Ascending aorta (tissue), 2 donors: ENCODE results near the gene CCR3. TPM values are rescaled to one million over a fixed set of nuclear protein-coding genes. Genes with fewer than 3 reads are reported as not detected.

Experiments used
- DNase-seq, 2 donors: peaks; one replicate each; pipeline ENCODE4 v3.0.0-alpha.2; 2019; ENCODE audit warnings: low spot score in 2 of 2
- H3K27ac ChIP-seq, 2 donors: fragments of 200-600 bp; sonication (generic); one replicate each; pipeline ENCODE4 v1.5.1; 2016 to 2017; ENCODE audit warnings: mild to moderate bottlenecking in 1 of 2
- H3K27me3 ChIP-seq: fragments of 200-600 bp; sonication (generic); one replicate; pipeline ENCODE4 v1.5.1; 2017
- H3K36me3 ChIP-seq, 2 donors: fragments of 200-600 bp; sonication (generic); one replicate each; pipeline ENCODE4 v1.5.1; 2016
- H3K4me1 ChIP-seq, 2 donors: fragments of 200-600 bp; sonication (generic); one replicate each; pipeline ENCODE4 v1.5.1; 2016 to 2017; ENCODE audit warnings: mild to moderate bottlenecking in 1 of 2
- H3K4me3 ChIP-seq, 2 donors: fragments of 200-600 bp; sonication (generic); one replicate each; pipeline ENCODE4 v1.5.1; 2016 to 2017; ENCODE audit warnings: mild to moderate bottlenecking in 1 of 2
- H3K9me3 ChIP-seq, 2 donors: fragments of 200-600 bp; sonication (generic); one replicate each; pipeline ENCODE4 v1.5.1; 2016
- CTCF ChIP-seq, 3 experiments: fragments of 200-600 bp in 2 of 3; fragments of 450-650 bp in 1 of 3; sonication (generic) in 2 of 3; IDR thresholded peaks; one replicate each; pipeline ENCODE4 v1.5.1; 2016 to 2019; ENCODE audit warnings: antibody characterized with exemption in 3 of 3, mild to moderate bottlenecking in 1 of 3, moderate library complexity in 1 of 3
- intact Hi-C: fragments of 100-400 bp; cut with DNase I; formaldehyde crosslinking; loops from one replicate; pipeline ENCODE4 v1.15.1; 2023
- total RNA-seq: library from RNA; depleted of rRNA; stranded (reverse); fragments of >200 nt; gene quantifications from one replicate; pipeline ENCODE4 v1.1.0, GENCODE V29; 2016

The CCR3 gene
- total RNA-seq, 1 donor from 2014 or later, result not detected

- no peak for DNase-seq
- no peak overlapping the region for H3K4me3 ChIP-seq
- H3K9me3 ChIP-seq, result no peaks in the 10 kb centered on the region
- TF ChIP-seq CTCF (IDR thresholded peaks at IDR 0.05), result no peak
- intact Hi-C loops, result no loop called here
- H3K27ac ChIP-seq, result no peak overlapping the region
- H3K27me3 ChIP-seq, result no peaks in the 10 kb centered on the region
- H3K36me3 ChIP-seq, result no peaks in the 10 kb centered on the region
- H3K4me1 ChIP-seq, result no peaks in the 10 kb centered on the region
Observed at GRCh38 chr3:46221938-46222337, 20.3 kb upstream of the CCR3 start.

GRCh38 chr3:46222435-46223161, 19.7 kb upstream of the CCR3 start:
- Histone ChIP-seq H3K36me3 (no peaks in the 10 kb centered on the region), H3K27me3 (no peaks in the 10 kb centered on the region), H3K4me3 (no peak overlapping the region), H3K4me1 (no peaks in the 10 kb centered on the region), H3K27ac (no peak overlapping the region), H3K9me3 (no peaks in the 10 kb centered on the region)
- TF ChIP-seq CTCF (IDR thresholded peaks at IDR 0.05), result no peak
- DNase-seq, result no peak
- intact Hi-C loops, result no loop called here

- Histone ChIP-seq H3K36me3 (no peaks in the 10 kb centered on the region), H3K27ac (no peak overlapping the region), H3K27me3 (no peaks in the 10 kb centered on the region), H3K9me3 (no peaks in the 10 kb centered on the region), H3K4me3 (no peak overlapping the region), H3K4me1 (no peaks in the 10 kb centered on the region)
- no peak for TF ChIP-seq CTCF (IDR thresholded peaks at IDR 0.05)
- no peak for DNase-seq
- intact Hi-C loops, result no loop called here
Observed at GRCh38 chr3:46228260-46229242, 13.7 kb upstream of the CCR3 start.

- Histone ChIP-seq H3K4me3 (no peak overlapping the region), H3K27me3 (no peaks in the 10 kb centered on the region), H3K36me3 (no peaks in the 10 kb centered on the region), H3K9me3 (no peaks in the 10 kb centered on the region), H3K27ac (no peak overlapping the region), H3K4me1 (no peaks in the 10 kb centered on the region)
- intact Hi-C loops, result no loop called here
- TF ChIP-seq CTCF (IDR thresholded peaks at IDR 0.05), result no peak
- no peak for DNase-seq
Observed at GRCh38 chr3:46231323-46231722, 10.9 kb upstream of the CCR3 start.

GRCh38 chr3:46233194-46233593, 9.1 kb upstream of the CCR3 start:
- no peak for DNase-seq
- H3K9me3 ChIP-seq, result no peaks in the 10 kb centered on the region
- H3K36me3 ChIP-seq, result no peaks in the 10 kb centered on the region
- H3K4me3 ChIP-seq, result no peak overlapping the region
- H3K4me1 ChIP-seq, result no peaks in the 10 kb centered on the region
- H3K27me3 ChIP-seq, result no peaks in the 10 kb centered on the region
- TF ChIP-seq CTCF (IDR thresholded peaks at IDR 0.05), result no peak
- H3K27ac ChIP-seq, result no peak overlapping the region
- intact Hi-C loops, result no loop called here
